ENCODE data around the gene SIAE.
A peak's percentile ranks its signal among the peaks of the same experiment; 100 is the strongest.

SIAE gene

GRCh38 chr11:124635932-124636331, 37.6 kb downstream of the SIAE start:
- no peak for DNase-seq (ENCODE audit: low read depth)
- H3K4me3 ChIP-seq (ENCODE audit: low read depth, low read length): no peak overlapping the region
- TF ChIP-seq MYC (IDR thresholded peaks at IDR 0.05; ENCODE audit: low read depth, low read length): no peak
- no peak for TF ChIP-seq POLR2A (IDR thresholded peaks at IDR 0.05; ENCODE audit: extremely low read depth, insufficient read length)
- no peak for TF ChIP-seq MAX (IDR thresholded peaks at IDR 0.05; ENCODE audit: low read depth, low read length)
- TF ChIP-seq CTCF (IDR thresholded peaks at IDR 0.05; ENCODE audit: low read depth, low read length): no peak

GRCh38 chr11:124633355-124633754, 40.2 kb downstream of the SIAE start:
- no peak for DNase-seq (ENCODE audit: low read depth)
- no peak overlapping the region for H3K4me3 ChIP-seq (ENCODE audit: low read depth, low read length)
- no peak for TF ChIP-seq MYC (IDR thresholded peaks at IDR 0.05; ENCODE audit: low read depth, low read length)
- TF ChIP-seq MAX (IDR thresholded peaks at IDR 0.05; ENCODE audit: low read depth, low read length): no peak
- TF ChIP-seq CTCF (IDR thresholded peaks at IDR 0.05; ENCODE audit: low read depth, low read length): no peak
- no peak for TF ChIP-seq POLR2A (IDR thresholded peaks at IDR 0.05; ENCODE audit: extremely low read depth, insufficient read length)

- DNase-seq (ENCODE audit: low read depth): no peak
- H3K4me3 ChIP-seq (ENCODE audit: low read depth, low read length): no peak overlapping the region
- TF ChIP-seq MYC (IDR thresholded peaks at IDR 0.05; ENCODE audit: low read depth, low read length) (no peak), MAX (IDR thresholded peaks at IDR 0.05; ENCODE audit: low read depth, low read length) (no peak), POLR2A (IDR thresholded peaks at IDR 0.05; ENCODE audit: extremely low read depth, insufficient read length) (no peak), CTCF (IDR thresholded peaks at IDR 0.05; ENCODE audit: low read depth, low read length) (no peak)
Observed at GRCh38 chr11:124629961-124630360, 43.6 kb downstream of the SIAE start.

- peak; percentile 59 for DNase-seq (ENCODE audit: low read depth)
- TF ChIP-seq MYC (IDR thresholded peaks at IDR 0.05; ENCODE audit: low read depth, low read length) (no peak), POLR2A (IDR thresholded peaks at IDR 0.05; ENCODE audit: extremely low read depth, insufficient read length) (no peak), CTCF (IDR thresholded peaks at IDR 0.05; ENCODE audit: low read depth, low read length) (no peak), MAX (IDR thresholded peaks at IDR 0.05; ENCODE audit: low read depth, low read length) (no peak)
- no peak overlapping the region for H3K4me3 ChIP-seq (ENCODE audit: low read depth, low read length)
Observed at GRCh38 chr11:124627546-124627945, 46.0 kb downstream of the SIAE start.

GRCh38 chr11:124625504-124626168, 47.9 kb downstream of the SIAE start:
- H3K4me3 ChIP-seq (ENCODE audit: low read depth, low read length): no peak overlapping the region
- no peak for DNase-seq (ENCODE audit: low read depth)
- TF ChIP-seq POLR2A (IDR thresholded peaks at IDR 0.05; ENCODE audit: extremely low read depth, insufficient read length) (no peak), MAX (IDR thresholded peaks at IDR 0.05; ENCODE audit: low read depth, low read length) (no peak), MYC (IDR thresholded peaks at IDR 0.05; ENCODE audit: low read depth, low read length) (no peak), CTCF (IDR thresholded peaks at IDR 0.05; ENCODE audit: low read depth, low read length) (no peak)

Data from NB4 (cell line).